ENCODE results near the gene ISCU.

Gene ISCU

DNA sequence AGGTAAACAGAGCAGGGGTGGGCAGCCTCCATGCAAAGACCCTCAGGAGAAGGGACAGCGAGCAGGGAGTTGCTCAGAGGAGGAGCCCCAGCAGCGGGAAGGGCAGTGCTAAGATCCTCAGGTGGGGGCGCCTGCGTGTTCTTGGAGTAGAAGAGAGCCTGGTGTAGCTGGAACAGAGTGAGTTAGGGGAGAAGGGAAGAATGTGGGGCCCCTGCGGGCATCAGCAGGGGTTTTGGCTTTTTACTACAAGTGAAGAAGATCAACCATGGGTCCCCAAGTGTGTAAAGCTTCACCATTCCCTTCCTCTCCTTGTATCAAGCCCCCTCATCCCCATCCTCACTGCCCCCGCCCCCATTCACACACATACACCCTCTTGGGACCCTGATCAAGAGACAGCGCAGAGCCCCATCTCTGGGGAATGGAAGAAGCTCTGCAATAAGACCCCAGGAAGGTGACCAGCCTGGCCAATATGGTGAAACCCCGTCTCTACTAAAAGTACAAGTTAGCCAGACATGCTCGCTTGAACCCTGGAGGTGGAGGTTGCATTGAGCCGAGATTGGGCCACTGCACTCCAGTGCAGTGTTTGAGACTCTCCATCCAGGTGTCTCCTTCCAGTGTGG is 45.7 kb downstream of the ISCU start:
- TF ChIP-seq GATA3 (IDR thresholded peaks at IDR 0.05; ENCODE audit: low read depth, low read length) (no peak), GATA2 (IDR thresholded peaks at IDR 0.05; ENCODE audit: low read depth, low read length) (no peak)

DNA sequence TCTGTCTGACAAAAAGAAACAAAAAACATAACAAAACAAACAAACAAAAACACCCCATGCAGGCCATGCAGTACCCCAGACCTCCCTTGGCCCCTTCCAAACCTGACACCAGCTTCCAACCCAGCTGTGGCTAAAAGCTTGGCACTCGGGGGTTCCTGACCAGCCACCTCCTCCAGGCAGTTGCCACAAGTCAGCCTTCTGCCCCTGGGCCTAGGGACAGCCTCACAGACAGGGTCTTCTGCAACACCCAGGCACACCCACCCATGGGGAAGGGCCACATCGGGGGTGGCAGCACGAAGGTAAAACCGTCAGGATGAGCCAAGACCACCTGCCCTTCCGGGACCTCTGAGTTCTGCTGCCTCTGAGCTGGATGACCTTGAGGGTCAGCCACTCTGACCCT is 46.2 kb downstream of the ISCU start:
- TF ChIP-seq GATA3 (IDR thresholded peaks at IDR 0.05; ENCODE audit: low read depth, low read length) = no peak
- no peak for TF ChIP-seq GATA2 (IDR thresholded peaks at IDR 0.05; ENCODE audit: low read depth, low read length)

DNA sequence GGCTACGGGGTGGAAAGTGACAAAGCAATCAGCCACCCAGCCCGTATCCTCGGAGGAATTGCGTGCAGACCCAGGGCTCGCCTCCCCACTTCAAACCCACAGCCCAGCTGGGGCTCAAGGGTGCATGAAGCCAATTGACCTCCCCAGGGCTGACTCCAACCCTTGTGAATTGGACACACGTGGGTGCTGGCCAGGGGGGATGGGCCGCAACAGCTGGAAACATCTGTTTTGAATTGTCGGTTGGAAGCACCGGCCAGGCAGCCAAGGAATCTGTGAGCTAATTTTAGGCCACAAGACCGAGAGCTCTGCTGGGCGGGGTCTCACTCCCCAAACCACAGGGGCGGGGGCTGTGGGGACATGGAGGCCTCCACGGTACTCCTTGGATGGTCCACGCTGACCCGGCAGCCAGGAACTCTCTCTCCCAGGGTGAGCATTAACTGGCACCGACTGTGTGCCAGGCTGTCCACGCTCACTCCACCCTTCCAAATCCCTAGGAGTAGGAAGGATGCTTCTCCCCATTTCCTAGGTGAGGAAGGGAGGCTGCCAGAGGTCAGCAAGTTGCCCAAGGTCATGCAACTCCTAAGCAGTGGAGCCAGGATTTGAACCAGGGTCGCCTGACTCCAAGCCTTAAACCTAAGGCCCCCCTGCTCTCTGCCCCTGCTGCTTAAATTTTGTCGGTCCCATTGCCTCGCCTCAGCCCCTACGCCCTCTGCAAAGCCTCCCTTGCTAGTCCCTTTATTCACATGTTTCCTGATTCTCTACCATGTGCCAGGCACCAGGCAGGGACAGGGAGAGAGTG is 47.3 kb downstream of the ISCU start:
- TF ChIP-seq GATA2 (IDR thresholded peaks at IDR 0.05; ENCODE audit: low read depth, low read length) (no peak), GATA3 (IDR thresholded peaks at IDR 0.05; ENCODE audit: low read depth, low read length) (no peak)

DNA sequence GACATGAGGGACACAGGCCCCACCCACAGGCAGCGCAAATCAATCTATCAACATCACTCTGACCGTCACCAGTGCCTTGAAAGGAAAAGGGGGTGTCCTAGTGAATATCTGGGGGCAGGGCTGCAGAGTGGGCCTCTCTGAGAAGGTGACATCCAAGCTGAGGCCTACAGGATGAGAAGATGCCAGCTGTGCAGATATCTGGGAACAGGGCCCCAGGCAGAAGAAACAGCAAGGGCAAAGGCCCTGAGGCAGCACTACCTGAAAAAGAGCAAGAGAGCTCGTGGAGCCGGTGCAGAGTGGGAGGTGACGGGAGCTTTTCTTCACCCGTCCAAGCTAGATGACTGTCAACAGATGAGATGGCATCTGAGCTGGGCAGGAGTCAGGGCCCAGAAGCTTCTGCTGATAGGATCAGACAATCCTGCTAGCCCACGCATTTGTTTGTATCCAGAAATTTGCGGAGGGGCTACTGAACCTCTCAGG is 48.0 kb downstream of the ISCU start:
- TF ChIP-seq GATA3 (IDR thresholded peaks at IDR 0.05; ENCODE audit: low read depth, low read length) (no peak), GATA2 (IDR thresholded peaks at IDR 0.05; ENCODE audit: low read depth, low read length) (no peak)

DNA sequence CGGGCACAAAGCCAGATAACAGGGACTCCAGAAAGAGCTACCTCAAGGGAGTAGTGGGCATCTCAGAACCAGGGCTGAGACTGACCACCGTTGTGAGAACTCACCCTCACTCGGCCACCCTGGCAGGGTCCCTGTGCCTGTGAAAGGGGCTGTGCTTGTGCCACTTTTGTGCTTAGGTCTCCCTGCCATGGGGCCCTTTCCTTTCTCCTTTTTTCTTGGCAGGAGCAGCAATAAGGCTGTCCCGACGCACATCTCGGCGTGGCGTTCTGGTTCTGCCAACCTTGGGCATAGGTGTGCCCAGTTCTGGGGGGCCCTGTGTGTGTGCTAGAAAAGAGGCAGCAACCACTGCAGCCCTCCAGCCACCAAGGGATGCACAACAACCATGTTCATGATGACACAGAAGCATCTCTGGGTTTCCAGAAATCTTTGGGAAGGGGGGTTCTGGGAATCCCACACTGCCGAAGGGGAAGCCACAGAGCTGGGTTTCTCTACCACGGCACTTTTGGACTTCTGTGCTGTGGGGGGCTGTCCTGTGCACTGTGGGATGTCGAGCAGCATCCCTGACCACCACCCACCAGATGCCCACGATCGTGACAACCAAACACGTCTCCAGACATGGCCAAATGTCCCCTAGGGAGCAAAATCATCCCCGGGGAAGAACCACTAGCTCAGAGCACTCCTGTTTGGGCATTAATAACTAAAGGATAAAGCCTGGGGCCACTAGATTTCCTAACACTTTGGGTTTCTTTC is 48.6 kb downstream of the ISCU start:
- TF ChIP-seq GATA2 (IDR thresholded peaks at IDR 0.05; ENCODE audit: low read depth, low read length) (no peak), GATA3 (IDR thresholded peaks at IDR 0.05; ENCODE audit: low read depth, low read length) (no peak)

DNA sequence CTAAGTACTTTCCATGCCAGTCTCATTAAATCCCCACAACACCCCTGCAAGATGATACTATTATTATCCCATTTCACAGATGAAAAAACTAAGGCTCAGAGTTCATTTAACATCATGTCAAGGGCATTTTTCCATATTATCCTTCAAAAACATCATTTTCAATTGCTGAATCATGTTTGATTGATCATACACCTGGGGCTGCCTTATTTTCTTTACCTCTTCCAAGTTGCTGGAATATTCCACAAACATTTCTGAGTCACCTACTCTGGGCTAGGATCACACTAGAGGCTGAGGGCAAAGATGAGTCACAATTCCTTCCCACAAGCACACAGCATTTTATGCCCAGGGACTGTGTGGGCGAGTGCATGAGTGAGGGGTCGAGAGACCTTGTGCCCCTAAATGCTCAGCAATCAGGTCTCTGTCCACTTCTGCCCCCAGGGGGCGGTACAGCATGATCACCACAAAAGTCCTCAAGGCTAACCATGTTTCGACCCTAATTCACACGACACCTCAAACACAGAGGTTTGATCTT is 49.6 kb downstream of the ISCU start:
- TF ChIP-seq GATA3 (IDR thresholded peaks at IDR 0.05; ENCODE audit: low read depth, low read length) (no peak), GATA2 (IDR thresholded peaks at IDR 0.05; ENCODE audit: low read depth, low read length) (no peak)

DNA sequence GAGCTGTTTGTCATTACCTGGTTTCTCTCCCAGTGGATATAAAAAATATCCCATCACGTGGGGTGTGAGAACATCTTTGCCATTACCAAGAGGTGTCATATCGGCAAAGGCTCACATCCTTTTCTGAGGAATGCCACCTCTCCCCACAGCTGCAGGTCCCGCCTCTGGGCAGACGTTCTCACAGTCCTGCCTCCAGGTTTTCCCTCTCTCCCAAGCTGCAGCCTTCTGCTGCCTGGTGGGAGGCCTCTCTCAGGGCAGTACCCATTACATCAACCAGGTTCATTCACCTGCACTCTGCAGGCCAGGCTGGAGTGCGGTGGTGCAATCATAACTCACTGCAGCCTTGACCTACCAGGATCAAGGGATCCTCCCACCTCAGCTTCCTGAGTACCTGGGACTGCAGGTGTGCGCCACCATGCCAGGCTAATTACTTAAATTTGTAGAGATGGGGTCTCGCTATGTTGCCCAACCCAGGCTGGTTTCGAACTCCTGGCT is 50.4 kb downstream of the ISCU start:
- TF ChIP-seq GATA2 (IDR thresholded peaks at IDR 0.05; ENCODE audit: low read depth, low read length) (no peak), GATA3 (IDR thresholded peaks at IDR 0.05; ENCODE audit: low read depth, low read length) (no peak)

DNA sequence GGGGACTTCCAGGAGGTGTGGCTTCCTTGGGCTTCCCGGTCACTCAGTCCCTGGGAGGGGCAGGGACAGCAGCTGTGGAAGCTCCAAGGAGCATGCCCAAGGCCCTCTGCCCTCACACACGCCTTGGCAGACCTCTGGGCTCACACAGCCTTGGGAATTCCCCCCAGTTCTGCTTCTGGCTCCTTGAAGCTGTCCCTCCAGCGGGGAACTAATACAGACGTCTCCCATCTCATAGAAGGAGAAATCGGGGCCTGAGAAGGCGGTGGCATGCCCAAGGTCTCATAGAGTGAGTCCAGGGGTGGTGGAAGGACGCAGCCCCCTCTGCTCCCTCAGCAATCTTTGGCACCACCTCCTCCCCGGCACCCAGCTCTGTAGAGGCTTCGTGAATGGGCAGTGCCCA is 51.2 kb downstream of the ISCU start:
- TF ChIP-seq GATA2 (IDR thresholded peaks at IDR 0.05; ENCODE audit: low read depth, low read length) = no peak
- TF ChIP-seq GATA3 (IDR thresholded peaks at IDR 0.05; ENCODE audit: low read depth, low read length) = no peak

DNA sequence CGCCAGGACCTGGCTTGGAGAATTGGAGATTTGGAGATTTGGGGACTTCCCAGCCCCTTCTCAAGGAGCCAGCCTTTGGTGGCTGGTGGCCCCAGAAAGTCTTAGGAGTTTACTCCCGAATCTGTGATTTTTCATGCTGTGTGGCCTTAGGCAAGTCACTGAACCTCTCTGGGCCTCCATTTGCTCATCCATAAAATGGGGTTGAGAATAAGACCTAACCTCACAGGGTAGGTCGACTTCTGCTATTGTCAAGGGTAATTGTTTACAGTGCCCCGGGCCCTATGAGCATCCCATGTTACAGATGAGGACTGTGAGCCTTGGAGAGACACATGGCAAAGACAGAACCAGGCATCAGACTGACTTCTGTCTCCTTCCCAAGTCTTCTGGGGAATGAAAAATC is 51.6 kb downstream of the ISCU start:
- no peak for TF ChIP-seq GATA3 (IDR thresholded peaks at IDR 0.05; ENCODE audit: low read depth, low read length)

DNA sequence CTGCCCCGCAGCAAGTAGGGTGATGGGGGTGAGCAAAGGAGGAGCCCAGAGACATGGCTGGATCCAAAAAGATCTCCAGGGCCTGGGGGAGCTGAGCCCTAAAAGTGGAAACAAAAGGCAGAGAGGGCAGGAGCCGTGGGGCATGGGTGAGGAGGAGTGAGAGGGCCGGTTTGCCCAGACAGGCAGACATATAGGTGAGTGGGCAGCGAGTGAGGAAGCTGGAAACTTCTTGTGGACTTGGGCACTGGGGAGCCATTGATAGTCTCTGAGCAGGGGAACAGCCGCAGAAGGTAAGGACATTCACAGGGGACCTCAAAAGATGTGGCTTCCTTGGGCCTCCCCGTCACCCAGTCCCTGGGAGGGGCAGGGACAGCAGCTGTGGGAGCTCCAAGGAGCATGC is 52.2 kb downstream of the ISCU start:
- TF ChIP-seq GATA3 (IDR thresholded peaks at IDR 0.05; ENCODE audit: low read depth, low read length) (no peak), GATA2 (IDR thresholded peaks at IDR 0.05; ENCODE audit: low read depth, low read length) (no peak)

DNA sequence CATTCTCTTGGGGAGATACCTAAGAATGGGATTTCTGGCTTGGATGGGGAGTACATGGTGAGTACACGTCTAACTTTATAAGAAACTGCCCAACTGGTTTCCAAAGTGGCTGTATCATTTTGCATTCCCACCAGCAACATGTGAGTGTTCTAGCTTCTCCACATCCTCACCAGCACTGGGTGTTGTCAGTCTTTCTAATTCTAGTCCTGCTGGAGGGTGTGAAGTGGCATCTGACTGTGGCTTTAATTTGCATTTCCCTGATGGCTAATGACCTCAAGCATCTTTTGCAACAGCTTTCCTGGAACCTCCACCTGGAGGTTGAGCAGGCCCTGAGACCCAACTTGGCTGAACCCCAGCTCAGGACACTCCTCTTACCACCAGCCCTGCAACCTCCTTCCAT is 53.5 kb downstream of the ISCU start:
- TF ChIP-seq GATA3 (IDR thresholded peaks at IDR 0.05; ENCODE audit: low read depth, low read length) = no peak
- TF ChIP-seq GATA2 (IDR thresholded peaks at IDR 0.05; ENCODE audit: low read depth, low read length) = no peak

DNA sequence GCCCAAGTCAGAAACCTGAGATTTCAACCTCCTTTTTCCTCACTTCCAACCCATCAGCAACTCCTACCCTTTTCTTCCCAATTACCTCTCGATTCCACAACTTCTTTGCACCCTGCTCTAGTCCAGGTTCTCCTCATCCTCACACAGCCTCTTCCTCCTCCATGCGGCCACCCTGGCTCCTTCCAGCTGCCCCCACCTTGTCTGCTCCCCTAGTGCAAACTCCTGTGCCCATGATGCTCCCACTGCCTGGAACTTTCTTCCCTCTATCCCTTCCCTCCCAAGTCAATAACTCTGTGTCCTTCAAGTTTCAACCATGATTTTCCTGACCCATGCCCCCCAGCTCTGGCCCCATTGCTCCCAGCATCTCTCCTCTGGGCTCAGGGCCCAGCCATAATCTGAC is 54.0 kb downstream of the ISCU start:
- TF ChIP-seq GATA3 (IDR thresholded peaks at IDR 0.05; ENCODE audit: low read depth, low read length) = no peak
- TF ChIP-seq GATA2 (IDR thresholded peaks at IDR 0.05; ENCODE audit: low read depth, low read length) = no peak

DNA sequence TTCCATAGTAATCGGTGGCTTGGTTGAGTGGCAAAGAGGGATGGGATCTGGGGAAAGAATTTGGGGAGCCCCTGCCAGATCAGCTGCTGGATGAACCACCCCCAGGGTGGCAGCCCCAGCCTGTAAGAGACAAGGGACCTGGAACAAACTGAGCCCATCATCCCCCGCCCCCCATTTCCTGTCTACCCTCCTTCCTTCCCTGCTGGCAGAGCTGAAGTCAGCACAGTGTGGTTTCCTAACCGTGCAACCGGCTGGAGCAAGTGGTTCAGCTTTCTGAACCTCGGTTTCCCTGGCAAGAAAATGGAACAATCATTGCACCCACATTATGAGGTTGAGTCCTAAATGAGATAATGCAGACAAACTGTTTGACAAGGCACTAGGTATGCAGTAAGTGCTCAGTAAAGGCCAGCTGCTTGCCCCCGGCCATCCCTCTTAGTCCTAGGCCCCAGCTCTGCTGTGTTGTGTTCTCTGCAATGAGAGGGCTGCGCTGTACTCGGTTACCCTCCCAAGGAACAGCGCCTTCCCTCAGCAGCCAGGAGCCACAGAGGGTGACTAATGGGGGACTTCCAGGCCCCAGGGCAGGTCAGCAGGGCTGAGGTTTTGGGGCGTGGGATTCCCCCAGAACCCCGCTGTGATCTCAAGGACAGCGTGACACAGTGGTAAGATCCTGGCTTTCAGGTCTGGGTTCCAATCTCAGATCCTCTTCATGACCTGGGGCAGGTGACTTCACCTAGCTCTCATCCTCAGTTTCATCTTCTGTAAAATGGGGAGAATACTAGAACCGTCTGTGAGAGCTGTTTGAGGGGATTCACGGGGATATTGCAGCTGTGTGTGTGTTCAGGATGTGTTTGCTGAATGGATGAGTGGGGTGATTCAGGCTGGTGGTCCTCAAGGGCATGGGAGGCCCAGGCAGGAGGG is 54.8 kb downstream of the ISCU start:
- no peak for TF ChIP-seq GATA3 (IDR thresholded peaks at IDR 0.05; ENCODE audit: low read depth, low read length)
- no peak for TF ChIP-seq GATA2 (IDR thresholded peaks at IDR 0.05; ENCODE audit: low read depth, low read length)
